Lung (tissue), 12 donors: ENCODE data around the gene ALG14. TPM values are rescaled to one million over a fixed set of nuclear protein-coding genes. Genes with fewer than 3 reads are reported as not detected.

Source experiments
- ATAC-seq: fragments of 200-7000 bp; cut with Tn5 transposase; one replicate; pipeline ENCODE4 v1.9.1; 2020; ENCODE audit warnings: moderate number of reproducible peaks; ENCODE audit not compliant: insufficient read depth, low FRiP score
- DNase-seq, 3 donors: peaks; one replicate each; pipeline ENCODE4 v3.0.0-alpha.2; 2013 to 2017
- H3K27ac ChIP-seq, 2 donors: one replicate each; pipeline ENCODE4 v1.5.1; 2013; ENCODE audit warnings: mild to moderate bottlenecking in 2 of 2, moderate library complexity in 2 of 2, control low read depth in 1 of 2, inconsistent platforms in 1 of 2, low read depth in 1 of 2, low read length in 1 of 2
- H3K27me3 ChIP-seq, 3 donors: one replicate each; pipeline ENCODE4 v1.5.1; 2013; ENCODE audit warnings: low read length in 2 of 3; ENCODE audit not compliant: control insufficient read depth in 3 of 3, insufficient read depth in 3 of 3
- H3K36me3 ChIP-seq, 4 donors: one replicate each; pipeline ENCODE4 v1.5.1; 2013; ENCODE audit warnings: low read length in 4 of 4, mild to moderate bottlenecking in 1 of 4, moderate library complexity in 1 of 4; ENCODE audit not compliant: control insufficient read depth in 4 of 4, insufficient read depth in 4 of 4
- H3K4me1 ChIP-seq, 5 donors: one replicate each; pipeline ENCODE4 v1.5.1; 2013; ENCODE audit warnings: low read length in 5 of 5, mild to moderate bottlenecking in 2 of 5, moderate library complexity in 1 of 5; ENCODE audit not compliant: control insufficient read depth in 5 of 5, insufficient read depth in 5 of 5
- H3K4me3 ChIP-seq: one replicate; pipeline ENCODE4 v1.5.1; 2013; ENCODE audit warnings: mild to moderate bottlenecking, control low read depth, moderate library complexity
- H3K9ac ChIP-seq, 2 donors: one replicate each; pipeline ENCODE4 v1.5.1; 2013; ENCODE audit warnings: low read length in 2 of 2, control low read depth in 1 of 2; ENCODE audit not compliant: insufficient read depth in 1 of 2
- H3K9me3 ChIP-seq, 4 donors: one replicate each; pipeline ENCODE4 v1.5.1; 2013; ENCODE audit warnings: low read length in 3 of 4, mild to moderate bottlenecking in 1 of 4, moderate library complexity in 1 of 4; ENCODE audit not compliant: control insufficient read depth in 4 of 4, insufficient read depth in 3 of 4
- whole genome bisulfite sequencing, 2 donors: extraction: QIAGEN DNeasy Blood & Tissue Kit; methylation state at CpG; one replicate each; pipeline ENCODE4 v1.1.7; 2013; 5-methylcytosine and 5-hydroxymethylcytosine counted together
- polyA plus RNA-seq, 2 donors: library from polyadenylated mRNA; stranded (reverse); fragments of 200-250 nt; gene quantifications; one replicate each; pipeline ENCODE4 v1.2.1, GENCODE V29; 2013
- total RNA-seq, 2 donors: library from RNA; depleted of rRNA in 1 of 2; stranded (reverse); fragments of >200 nt in 1 of 2; gene quantifications; one replicate each; pipeline ENCODE4 v1.2.1, GENCODE V29; 2014 to 2021
- TF ChIP-seq, protein P1 (sequence below): IDR thresholded peaks from 2 replicates; pipeline ENCODE4 v1.5.1; 2012; ENCODE audit warnings: mild to moderate bottlenecking; ENCODE audit errors: control extremely low read depth, extremely low read depth
- donor health status: control.
- donor health status: control.
- donor health status: Bipolar disorder and iron deficiency.
- donor health status: healthy.
- donor health status: DM: yes; HTN: yes; CAD: no.

Gene ALG14
- total and polyA plus RNA-seq, 4 donors = 0.97 to 7.5 (median 1.6) TPM

DNA sequence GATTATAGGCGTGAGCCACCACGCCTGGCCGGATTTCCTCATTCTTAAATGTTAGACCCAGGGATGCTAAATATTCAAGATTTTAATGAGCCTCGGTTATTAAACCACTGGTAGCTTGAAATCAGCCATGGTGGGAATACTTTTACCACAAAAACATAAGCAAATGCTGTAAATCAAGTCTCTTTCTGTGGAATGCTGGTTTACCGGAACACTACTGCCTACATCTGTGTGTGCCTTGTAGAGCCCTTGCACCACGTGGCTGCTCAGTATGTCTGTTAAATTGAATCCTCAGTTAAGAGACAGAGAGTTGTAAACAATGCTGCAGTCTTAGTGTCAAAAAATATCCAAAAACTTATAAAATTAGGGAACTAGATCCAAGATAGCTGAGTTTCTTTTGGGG, 119.0 kb downstream of the ALG14 start:
- Histone ChIP-seq H3K4me1 (peaks cover 4 to 14% (median 10%) of the 10 kb centered on the region in 5 donors), H3K27me3 (no peaks in the 10 kb centered on the region), H3K9me3 (no peaks in the 10 kb centered on the region), H3K4me3 (no peak overlapping the region), H3K27ac (no peak overlapping the region), H3K9ac (no peak overlapping the region), H3K36me3 (no peaks in the 10 kb centered on the region)
- TF ChIP-seq, protein P1, sequence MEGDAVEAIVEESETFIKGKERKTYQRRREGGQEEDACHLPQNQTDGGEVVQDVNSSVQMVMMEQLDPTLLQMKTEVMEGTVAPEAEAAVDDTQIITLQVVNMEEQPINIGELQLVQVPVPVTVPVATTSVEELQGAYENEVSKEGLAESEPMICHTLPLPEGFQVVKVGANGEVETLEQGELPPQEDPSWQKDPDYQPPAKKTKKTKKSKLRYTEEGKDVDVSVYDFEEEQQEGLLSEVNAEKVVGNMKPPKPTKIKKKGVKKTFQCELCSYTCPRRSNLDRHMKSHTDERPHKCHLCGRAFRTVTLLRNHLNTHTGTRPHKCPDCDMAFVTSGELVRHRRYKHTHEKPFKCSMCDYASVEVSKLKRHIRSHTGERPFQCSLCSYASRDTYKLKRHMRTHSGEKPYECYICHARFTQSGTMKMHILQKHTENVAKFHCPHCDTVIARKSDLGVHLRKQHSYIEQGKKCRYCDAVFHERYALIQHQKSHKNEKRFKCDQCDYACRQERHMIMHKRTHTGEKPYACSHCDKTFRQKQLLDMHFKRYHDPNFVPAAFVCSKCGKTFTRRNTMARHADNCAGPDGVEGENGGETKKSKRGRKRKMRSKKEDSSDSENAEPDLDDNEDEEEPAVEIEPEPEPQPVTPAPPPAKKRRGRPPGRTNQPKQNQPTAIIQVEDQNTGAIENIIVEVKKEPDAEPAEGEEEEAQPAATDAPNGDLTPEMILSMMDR = no peak
- WGBS, 2 donors = 88 to 92% methylated on average over 6 of the region's 6 CpGs
- ATAC-seq (no peak), DNase-seq (peak in 1 of 3 donors; percentile 40)

GRCh38 chr1:94953107-94953506, 119.6 kb downstream of the ALG14 start:
- ATAC-seq (no peak), DNase-seq (no peak)
- H3K4me3 ChIP-seq = no peak overlapping the region
- H3K4me1 ChIP-seq = peaks cover 4 to 14% (median 10%) of the 10 kb centered on the region in 5 donors
- no peaks in the 10 kb centered on the region for H3K27me3 ChIP-seq
- no peak overlapping the region for H3K27ac ChIP-seq
- H3K9me3 ChIP-seq = no peaks in the 10 kb centered on the region
- TF ChIP-seq, protein P1 = no peak
- no peaks in the 10 kb centered on the region for H3K36me3 ChIP-seq
- no peak overlapping the region for H3K9ac ChIP-seq

DNA sequence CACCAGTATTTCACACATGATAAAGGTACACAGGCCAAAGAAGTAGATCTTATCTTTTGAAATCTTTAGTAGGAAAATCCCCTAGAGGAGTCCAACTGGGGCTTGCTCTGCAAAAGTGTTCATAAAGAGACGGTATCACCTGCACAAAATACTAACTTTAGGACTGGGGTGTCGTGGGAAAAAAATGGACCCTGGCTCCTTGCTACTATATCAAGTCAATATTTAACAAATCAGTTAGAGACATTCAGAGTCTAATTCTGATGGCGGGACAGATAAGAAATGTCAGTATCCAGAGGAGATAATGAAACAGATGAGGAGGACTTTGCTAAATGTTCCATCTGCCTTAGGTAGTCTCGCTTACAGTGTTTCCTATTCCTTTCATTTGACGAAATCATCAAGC, 120.2 kb downstream of the ALG14 start:
- TF ChIP-seq, protein P1 = no peak
- no peak overlapping the region for H3K27ac ChIP-seq
- no peaks in the 10 kb centered on the region for H3K9me3 ChIP-seq
- no peaks in the 10 kb centered on the region for H3K36me3 ChIP-seq
- H3K9ac ChIP-seq = no peak overlapping the region
- no peak for DNase-seq
- no peak for ATAC-seq
- H3K4me1 ChIP-seq = peaks cover 4 to 14% (median 10%) of the 10 kb centered on the region in 5 donors
- no peak overlapping the region for H3K4me3 ChIP-seq
- WGBS, 2 donors = 97 to 98% methylated on average over 5 of the region's 5 CpGs
- H3K27me3 ChIP-seq = no peaks in the 10 kb centered on the region
